ENCODE results near the gene CYLD.

- no peak for TF ChIP-seq EZH2 (IDR thresholded peaks at IDR 0.05; ENCODE audit: low read depth, unreplicated experiment)
- TF ChIP-seq, protein P1, sequence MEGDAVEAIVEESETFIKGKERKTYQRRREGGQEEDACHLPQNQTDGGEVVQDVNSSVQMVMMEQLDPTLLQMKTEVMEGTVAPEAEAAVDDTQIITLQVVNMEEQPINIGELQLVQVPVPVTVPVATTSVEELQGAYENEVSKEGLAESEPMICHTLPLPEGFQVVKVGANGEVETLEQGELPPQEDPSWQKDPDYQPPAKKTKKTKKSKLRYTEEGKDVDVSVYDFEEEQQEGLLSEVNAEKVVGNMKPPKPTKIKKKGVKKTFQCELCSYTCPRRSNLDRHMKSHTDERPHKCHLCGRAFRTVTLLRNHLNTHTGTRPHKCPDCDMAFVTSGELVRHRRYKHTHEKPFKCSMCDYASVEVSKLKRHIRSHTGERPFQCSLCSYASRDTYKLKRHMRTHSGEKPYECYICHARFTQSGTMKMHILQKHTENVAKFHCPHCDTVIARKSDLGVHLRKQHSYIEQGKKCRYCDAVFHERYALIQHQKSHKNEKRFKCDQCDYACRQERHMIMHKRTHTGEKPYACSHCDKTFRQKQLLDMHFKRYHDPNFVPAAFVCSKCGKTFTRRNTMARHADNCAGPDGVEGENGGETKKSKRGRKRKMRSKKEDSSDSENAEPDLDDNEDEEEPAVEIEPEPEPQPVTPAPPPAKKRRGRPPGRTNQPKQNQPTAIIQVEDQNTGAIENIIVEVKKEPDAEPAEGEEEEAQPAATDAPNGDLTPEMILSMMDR (conservative IDR thresholded peaks at IDR 0.05; ENCODE audit: low read depth in 2 of 2) = no peak
- TF ChIP-seq, protein P2, sequence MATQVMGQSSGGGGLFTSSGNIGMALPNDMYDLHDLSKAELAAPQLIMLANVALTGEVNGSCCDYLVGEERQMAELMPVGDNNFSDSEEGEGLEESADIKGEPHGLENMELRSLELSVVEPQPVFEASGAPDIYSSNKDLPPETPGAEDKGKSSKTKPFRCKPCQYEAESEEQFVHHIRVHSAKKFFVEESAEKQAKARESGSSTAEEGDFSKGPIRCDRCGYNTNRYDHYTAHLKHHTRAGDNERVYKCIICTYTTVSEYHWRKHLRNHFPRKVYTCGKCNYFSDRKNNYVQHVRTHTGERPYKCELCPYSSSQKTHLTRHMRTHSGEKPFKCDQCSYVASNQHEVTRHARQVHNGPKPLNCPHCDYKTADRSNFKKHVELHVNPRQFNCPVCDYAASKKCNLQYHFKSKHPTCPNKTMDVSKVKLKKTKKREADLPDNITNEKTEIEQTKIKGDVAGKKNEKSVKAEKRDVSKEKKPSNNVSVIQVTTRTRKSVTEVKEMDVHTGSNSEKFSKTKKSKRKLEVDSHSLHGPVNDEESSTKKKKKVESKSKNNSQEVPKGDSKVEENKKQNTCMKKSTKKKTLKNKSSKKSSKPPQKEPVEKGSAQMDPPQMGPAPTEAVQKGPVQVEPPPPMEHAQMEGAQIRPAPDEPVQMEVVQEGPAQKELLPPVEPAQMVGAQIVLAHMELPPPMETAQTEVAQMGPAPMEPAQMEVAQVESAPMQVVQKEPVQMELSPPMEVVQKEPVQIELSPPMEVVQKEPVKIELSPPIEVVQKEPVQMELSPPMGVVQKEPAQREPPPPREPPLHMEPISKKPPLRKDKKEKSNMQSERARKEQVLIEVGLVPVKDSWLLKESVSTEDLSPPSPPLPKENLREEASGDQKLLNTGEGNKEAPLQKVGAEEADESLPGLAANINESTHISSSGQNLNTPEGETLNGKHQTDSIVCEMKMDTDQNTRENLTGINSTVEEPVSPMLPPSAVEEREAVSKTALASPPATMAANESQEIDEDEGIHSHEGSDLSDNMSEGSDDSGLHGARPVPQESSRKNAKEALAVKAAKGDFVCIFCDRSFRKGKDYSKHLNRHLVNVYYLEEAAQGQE (IDR thresholded peaks at IDR 0.05; ENCODE audit: unreplicated experiment) = no peak
- no peak for TF ChIP-seq POLR2AphosphoS5 (IDR thresholded peaks at IDR 0.05; ENCODE audit: low read depth)
- TF ChIP-seq CREB1 (CRISPR knock-in tag; IDR thresholded peaks at IDR 0.05; ENCODE audit: low read depth) = no peak
- TF ChIP-seq EZH2phosphoT487 (IDR thresholded peaks at IDR 0.05; ENCODE audit: unreplicated experiment) = no peak
- no peak for TF ChIP-seq ZNF331 (CRISPR knock-in tag; IDR thresholded peaks at IDR 0.05; ENCODE audit: low read depth)
These were observed 32.5 kb downstream of the CYLD start for GRCh38 chr16:50774405-50774804.

Measured in GM23338 (cell line).